Measurements from ENCODE around the gene PGC. TPM values are rescaled to one million over a fixed set of nuclear protein-coding genes. Genes with fewer than 3 reads are reported as not detected.

The PGC gene
- total and polyA plus RNA-seq, 7 donors, result 0.07 to 12.6 (median 9.2) TPM; not detected in 4

- H3K27ac ChIP-seq, result no peak overlapping the region
- WGBS, 2 donors, result 92 to 95% methylated on average over 6 of the region's 6 CpGs
- H3K4me3 ChIP-seq, result no peak overlapping the region
- DNase-seq, result no peak
- TF ChIP-seq, protein P1, sequence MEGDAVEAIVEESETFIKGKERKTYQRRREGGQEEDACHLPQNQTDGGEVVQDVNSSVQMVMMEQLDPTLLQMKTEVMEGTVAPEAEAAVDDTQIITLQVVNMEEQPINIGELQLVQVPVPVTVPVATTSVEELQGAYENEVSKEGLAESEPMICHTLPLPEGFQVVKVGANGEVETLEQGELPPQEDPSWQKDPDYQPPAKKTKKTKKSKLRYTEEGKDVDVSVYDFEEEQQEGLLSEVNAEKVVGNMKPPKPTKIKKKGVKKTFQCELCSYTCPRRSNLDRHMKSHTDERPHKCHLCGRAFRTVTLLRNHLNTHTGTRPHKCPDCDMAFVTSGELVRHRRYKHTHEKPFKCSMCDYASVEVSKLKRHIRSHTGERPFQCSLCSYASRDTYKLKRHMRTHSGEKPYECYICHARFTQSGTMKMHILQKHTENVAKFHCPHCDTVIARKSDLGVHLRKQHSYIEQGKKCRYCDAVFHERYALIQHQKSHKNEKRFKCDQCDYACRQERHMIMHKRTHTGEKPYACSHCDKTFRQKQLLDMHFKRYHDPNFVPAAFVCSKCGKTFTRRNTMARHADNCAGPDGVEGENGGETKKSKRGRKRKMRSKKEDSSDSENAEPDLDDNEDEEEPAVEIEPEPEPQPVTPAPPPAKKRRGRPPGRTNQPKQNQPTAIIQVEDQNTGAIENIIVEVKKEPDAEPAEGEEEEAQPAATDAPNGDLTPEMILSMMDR (IDR thresholded peaks at IDR 0.05), result no peak
- TF ChIP-seq POLR2AphosphoS5 (IDR thresholded peaks at IDR 0.05) (no peak), EP300 (IDR thresholded peaks at IDR 0.05) (no peak), POLR2A (IDR thresholded peaks at IDR 0.05) (no peak)
- H3K9me3 ChIP-seq, result no peaks in the 10 kb centered on the region
- no peaks in the 10 kb centered on the region for H3K4me1 ChIP-seq
- intact Hi-C loops (cut with DNase I), result no loop called here
- no peaks in the 10 kb centered on the region for H3K27me3 ChIP-seq
- no peaks in the 10 kb centered on the region for H3K36me3 ChIP-seq
These were observed 3.6 kb downstream of the PGC start for GRCh38 chr6:41743406-41744235.

DNA sequence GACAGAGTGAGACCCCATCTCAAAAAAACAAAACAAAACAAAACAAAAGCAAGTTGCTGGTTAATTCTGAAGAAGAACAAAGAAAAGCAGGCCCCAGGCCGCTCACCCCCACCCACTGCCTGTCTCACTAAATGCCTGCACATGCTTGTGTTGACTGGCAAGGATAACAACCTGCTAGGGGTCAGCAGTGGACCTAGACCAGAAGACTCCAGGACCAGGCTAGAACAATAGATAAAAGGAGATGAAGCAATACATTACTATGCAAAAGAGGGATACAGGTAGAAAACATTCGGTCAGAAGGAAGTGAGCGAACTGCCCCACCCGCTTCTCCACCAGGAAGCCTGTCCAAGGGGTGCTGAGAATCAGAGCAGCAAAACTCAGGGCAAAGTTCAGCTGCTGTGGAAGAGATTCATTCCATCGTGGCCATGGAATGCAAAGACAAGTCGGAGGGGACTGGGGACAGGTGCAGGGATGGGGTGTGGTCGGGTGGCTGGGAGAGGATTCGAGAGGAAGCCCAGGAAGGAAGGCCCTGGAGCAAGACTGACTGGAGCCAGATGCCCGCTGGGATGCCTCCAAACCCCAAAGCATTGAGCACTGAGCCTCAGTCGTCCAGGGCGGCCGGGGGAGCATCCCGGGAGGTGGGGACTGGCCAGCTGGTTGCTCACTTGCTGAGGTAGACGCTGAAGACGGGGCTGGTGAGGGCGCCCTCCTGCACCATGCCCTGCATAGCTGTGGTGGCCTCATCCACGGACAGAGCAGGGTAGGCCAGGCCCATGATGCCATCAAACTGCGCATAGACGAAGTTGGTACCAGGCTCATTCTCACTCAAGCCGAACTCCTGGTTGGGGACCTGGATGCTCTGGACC is 5.3 kb downstream of the PGC start:
- H3K9me3 ChIP-seq, result no peaks in the 10 kb centered on the region
- no peaks in the 10 kb centered on the region for H3K4me1 ChIP-seq
- H3K27me3 ChIP-seq, result no peaks in the 10 kb centered on the region
- DNase-seq, result no peak
- no peaks in the 10 kb centered on the region for H3K36me3 ChIP-seq
- no peak overlapping the region for H3K27ac ChIP-seq
- TF ChIP-seq, protein P1 (IDR thresholded peaks at IDR 0.05), result no peak
- TF ChIP-seq POLR2A (IDR thresholded peaks at IDR 0.05), result no peak
- no peak for TF ChIP-seq EP300 (IDR thresholded peaks at IDR 0.05)
- TF ChIP-seq POLR2AphosphoS5 (IDR thresholded peaks at IDR 0.05), result no peak
- no peak overlapping the region for H3K4me3 ChIP-seq
- intact Hi-C loops (cut with DNase I), result no loop called here
- 57 to 81% methylated on average over 20 of the region's 20 CpGs for WGBS, 2 donors

DNA sequence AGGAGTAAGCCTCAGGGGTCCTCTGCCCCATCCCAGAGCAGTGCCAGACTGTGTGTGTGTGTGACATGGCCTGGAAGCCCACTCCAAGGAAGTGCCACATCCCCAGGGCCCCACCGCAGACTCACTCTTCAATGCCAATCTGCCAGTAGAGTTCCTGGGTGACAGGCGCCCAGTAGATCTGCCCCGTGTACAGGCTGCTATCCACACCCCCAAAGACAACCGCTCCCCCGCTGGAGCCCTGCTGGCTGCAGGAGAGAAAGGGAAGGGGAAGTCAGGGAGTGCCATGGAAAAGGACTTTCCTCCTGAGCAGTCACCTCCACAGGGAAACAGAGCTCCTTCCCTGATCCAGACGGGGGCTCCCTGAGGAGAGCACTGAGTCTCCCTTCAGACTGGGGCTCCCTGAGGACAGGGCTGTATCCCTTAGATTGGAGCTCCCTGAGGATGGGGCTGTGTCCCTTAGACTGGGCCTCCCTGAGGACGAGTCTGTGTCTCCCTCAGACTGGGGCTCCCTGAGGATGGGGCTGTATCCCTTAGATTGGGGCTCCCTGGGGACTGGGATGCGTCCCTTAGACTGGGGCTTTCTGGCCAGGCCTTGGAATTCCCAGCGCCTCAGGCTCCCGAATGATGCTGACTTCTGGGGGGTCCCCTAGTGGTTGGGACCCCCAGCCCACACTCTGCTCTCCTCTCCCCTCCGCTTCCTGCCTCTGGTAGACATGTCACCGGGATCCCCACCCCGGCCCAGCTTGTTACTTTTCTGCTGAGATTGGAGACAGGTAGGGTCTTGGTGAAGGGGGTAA is 6.6 kb downstream of the PGC start:
- Histone ChIP-seq H3K27ac (no peak overlapping the region), H3K9me3 (no peaks in the 10 kb centered on the region), H3K4me1 (peaks cover 0 to 7% (median 6%) of the 10 kb centered on the region in 4 donors), H3K4me3 (no peak overlapping the region), H3K36me3 (no peaks in the 10 kb centered on the region), H3K27me3 (no peaks in the 10 kb centered on the region)
- TF ChIP-seq POLR2A (IDR thresholded peaks at IDR 0.05), result no peak
- no peak for TF ChIP-seq POLR2AphosphoS5 (IDR thresholded peaks at IDR 0.05)
- TF ChIP-seq, protein P1 (IDR thresholded peaks at IDR 0.05), result no peak
- TF ChIP-seq EP300 (IDR thresholded peaks at IDR 0.05), result no peak
- no peak for DNase-seq
- 75 to 78% methylated on average over 13 of the region's 13 CpGs for WGBS, 2 donors
- intact Hi-C loops (cut with DNase I), result no loop called here

- no peak for DNase-seq
- H3K4me3 ChIP-seq, result no peak overlapping the region
- intact Hi-C loops (cut with DNase I), result no loop called here
- WGBS, 2 donors, result 88 to 94% methylated on average over 4 of the region's 4 CpGs
- H3K27me3 ChIP-seq, result no peaks in the 10 kb centered on the region
- H3K9me3 ChIP-seq, result no peaks in the 10 kb centered on the region
- TF ChIP-seq, protein P1 (IDR thresholded peaks at IDR 0.05), result no peak
- TF ChIP-seq POLR2A (IDR thresholded peaks at IDR 0.05), result no peak
- no peak for TF ChIP-seq EP300 (IDR thresholded peaks at IDR 0.05)
- TF ChIP-seq POLR2AphosphoS5 (IDR thresholded peaks at IDR 0.05), result no peak
- H3K36me3 ChIP-seq, result no peaks in the 10 kb centered on the region
- H3K27ac ChIP-seq, result no peak overlapping the region
- H3K4me1 ChIP-seq, result peaks cover 0 to 7% (median 6%) of the 10 kb centered on the region in 4 donors
These were observed 8.2 kb downstream of the PGC start for GRCh38 chr6:41739041-41739440.

All from sigmoid colon (tissue), 7 donors.